Measurements from ENCODE around the gene CXCR4.

Gene CXCR4

GRCh38 chr2:136156411-136156810 is 38.5 kb upstream of the CXCR4 start:
- no peak overlapping the region for H3K4me3 ChIP-seq (ENCODE audit: low read depth, low read length, poor library complexity, severe bottlenecking)
- H3K9ac ChIP-seq (ENCODE audit: low read length): no peak overlapping the region
- H3K4me2 ChIP-seq (ENCODE audit: low read length): no peak overlapping the region
- H3K4me1 ChIP-seq (ENCODE audit: insufficient read depth, low read length, severe bottlenecking): peaks cover 28% of the 10 kb centered on the region
- no peaks in the 10 kb centered on the region for H3K9me2 ChIP-seq (ENCODE audit: low read depth, low read length)
- H3K27me3 ChIP-seq (ENCODE audit: insufficient read depth, low read length): no peaks in the 10 kb centered on the region
- no peaks in the 10 kb centered on the region for H3K36me3 ChIP-seq (ENCODE audit: insufficient read depth, low read length)
- no peaks in the 10 kb centered on the region for H4K20me1 ChIP-seq (ENCODE audit: insufficient read depth, low read length)
- no peaks in the 10 kb centered on the region for H3F3A ChIP-seq (ENCODE audit: insufficient read depth, low read length)
- H2AFZ ChIP-seq (ENCODE audit: low read length): no peak overlapping the region
- TF ChIP-seq EZH2 (IDR thresholded peaks at IDR 0.05; ENCODE audit: borderline replicate concordance, low read length) (no peak), CTCF (IDR thresholded peaks at IDR 0.05; ENCODE audit: low read length) (no peak)
- H3K27ac ChIP-seq (ENCODE audit: low read depth, low read length, poor library complexity, severe bottlenecking): no peak overlapping the region
- no peaks in the 10 kb centered on the region for H3K79me2 ChIP-seq (ENCODE audit: insufficient read depth, low read length)
- H3K9me3 ChIP-seq (ENCODE audit: low read length): no peaks in the 10 kb centered on the region

GRCh38 chr2:136154384-136154783 is 36.4 kb upstream of the CXCR4 start:
- Histone ChIP-seq H3K36me3 (ENCODE audit: insufficient read depth, low read length) (no peaks in the 10 kb centered on the region), H3K4me2 (ENCODE audit: low read length) (no peak overlapping the region), H3K9me2 (ENCODE audit: low read depth, low read length) (no peaks in the 10 kb centered on the region), H3K27me3 (ENCODE audit: insufficient read depth, low read length) (no peaks in the 10 kb centered on the region), H3K4me1 (ENCODE audit: insufficient read depth, low read length, severe bottlenecking) (peaks cover 24% of the 10 kb centered on the region), H3K79me2 (ENCODE audit: insufficient read depth, low read length) (no peaks in the 10 kb centered on the region), H3K9me3 (ENCODE audit: low read length) (no peaks in the 10 kb centered on the region), H3K9ac (ENCODE audit: low read length) (no peak overlapping the region), H4K20me1 (ENCODE audit: insufficient read depth, low read length) (no peaks in the 10 kb centered on the region), H3K4me3 (ENCODE audit: low read depth, low read length, poor library complexity, severe bottlenecking) (no peak overlapping the region), H3K27ac (ENCODE audit: low read depth, low read length, poor library complexity, severe bottlenecking) (no peak overlapping the region), H3F3A (ENCODE audit: insufficient read depth, low read length) (no peaks in the 10 kb centered on the region), H2AFZ (ENCODE audit: low read length) (no peak overlapping the region)
- TF ChIP-seq EZH2 (IDR thresholded peaks at IDR 0.05; ENCODE audit: borderline replicate concordance, low read length): no peak
- no peak for TF ChIP-seq CTCF (IDR thresholded peaks at IDR 0.05; ENCODE audit: low read length)

GRCh38 chr2:136151021-136151971 is 33.3 kb upstream of the CXCR4 start:
- 0 out of 2 replicates have a peak overlapping the region, but pooled peaks have one; percentile 43 for H2AFZ ChIP-seq (ENCODE audit: low read length)
- H3K9me2 ChIP-seq (ENCODE audit: low read depth, low read length): no peaks in the 10 kb centered on the region
- no peaks in the 10 kb centered on the region for H3K79me2 ChIP-seq (ENCODE audit: insufficient read depth, low read length)
- no peaks in the 10 kb centered on the region for H3K36me3 ChIP-seq (ENCODE audit: insufficient read depth, low read length)
- peak overlapping the region; percentile 19 for H3K27ac ChIP-seq (ENCODE audit: low read depth, low read length, poor library complexity, severe bottlenecking)
- H3K4me3 ChIP-seq (ENCODE audit: low read depth, low read length, poor library complexity, severe bottlenecking): no peak overlapping the region
- H3K9me3 ChIP-seq (ENCODE audit: low read length): no peaks in the 10 kb centered on the region
- TF ChIP-seq EZH2 (IDR thresholded peaks at IDR 0.05; ENCODE audit: borderline replicate concordance, low read length) (no peak), CTCF (IDR thresholded peaks at IDR 0.05; ENCODE audit: low read length) (no peak)
- H3F3A ChIP-seq (ENCODE audit: insufficient read depth, low read length): no peaks in the 10 kb centered on the region
- peaks cover 19% of the 10 kb centered on the region for H3K4me1 ChIP-seq (ENCODE audit: insufficient read depth, low read length, severe bottlenecking)
- H3K27me3 ChIP-seq (ENCODE audit: insufficient read depth, low read length): no peaks in the 10 kb centered on the region
- no peak overlapping the region for H3K9ac ChIP-seq (ENCODE audit: low read length)
- no peak overlapping the region for H3K4me2 ChIP-seq (ENCODE audit: low read length)
- no peaks in the 10 kb centered on the region for H4K20me1 ChIP-seq (ENCODE audit: insufficient read depth, low read length)
